IPS DF 4.7 (cell line): Measurements from ENCODE around the gene MORN5.

Experiments
- DNase-seq: peaks from one replicate; pipeline ENCODE4 v3.0.0-alpha.2; 2013; ENCODE audit warnings: low spot score; ENCODE audit errors: extremely low read depth

MORN5 gene

DNA sequence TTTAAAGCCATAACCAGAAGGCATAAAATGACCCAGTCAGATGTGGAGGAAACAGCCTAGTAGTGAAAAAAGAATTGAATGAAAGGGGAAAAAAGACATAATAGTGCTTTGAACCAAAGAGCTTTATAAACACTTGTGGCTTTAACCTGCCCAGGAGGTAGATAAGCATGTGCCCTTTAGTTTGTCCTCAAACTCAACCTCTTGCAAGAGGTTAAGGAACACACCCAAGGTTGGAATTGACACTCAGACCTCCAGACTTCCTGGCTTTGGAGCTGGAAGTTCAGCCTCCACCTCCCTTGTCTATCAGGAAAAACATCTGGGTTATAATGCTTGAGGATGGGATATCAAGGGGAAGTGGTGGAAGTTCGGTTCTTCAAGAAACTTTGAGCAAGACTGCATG, 16.4 kb upstream of the MORN5 start:
- DNase-seq, result no peak

DNA sequence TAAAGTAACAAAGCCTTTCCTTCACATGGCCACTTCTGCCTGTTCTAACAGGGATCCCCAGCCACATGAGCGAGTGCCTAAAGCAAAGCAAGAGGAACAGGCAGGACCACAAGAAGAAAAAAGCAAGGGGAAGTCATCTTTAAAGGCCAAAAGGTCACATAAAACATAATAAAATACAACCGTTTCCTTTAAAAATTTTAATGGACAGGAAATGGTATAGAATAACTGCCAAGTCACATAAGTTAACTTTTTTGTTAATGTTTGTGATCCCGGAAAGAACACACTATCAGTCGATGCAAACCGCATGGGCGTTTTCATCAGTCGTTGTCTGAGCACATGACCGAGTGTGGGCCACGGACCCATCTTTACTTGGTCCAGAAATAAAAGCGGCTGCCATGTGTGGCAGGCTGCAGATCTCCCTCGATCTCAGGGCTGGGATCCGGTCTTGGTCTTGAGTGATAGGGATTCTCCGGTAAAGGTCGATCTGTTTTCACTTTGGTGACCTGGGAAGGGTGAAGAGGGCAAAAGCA, 15.8 kb upstream of the MORN5 start:
- DNase-seq, result no peak

DNA sequence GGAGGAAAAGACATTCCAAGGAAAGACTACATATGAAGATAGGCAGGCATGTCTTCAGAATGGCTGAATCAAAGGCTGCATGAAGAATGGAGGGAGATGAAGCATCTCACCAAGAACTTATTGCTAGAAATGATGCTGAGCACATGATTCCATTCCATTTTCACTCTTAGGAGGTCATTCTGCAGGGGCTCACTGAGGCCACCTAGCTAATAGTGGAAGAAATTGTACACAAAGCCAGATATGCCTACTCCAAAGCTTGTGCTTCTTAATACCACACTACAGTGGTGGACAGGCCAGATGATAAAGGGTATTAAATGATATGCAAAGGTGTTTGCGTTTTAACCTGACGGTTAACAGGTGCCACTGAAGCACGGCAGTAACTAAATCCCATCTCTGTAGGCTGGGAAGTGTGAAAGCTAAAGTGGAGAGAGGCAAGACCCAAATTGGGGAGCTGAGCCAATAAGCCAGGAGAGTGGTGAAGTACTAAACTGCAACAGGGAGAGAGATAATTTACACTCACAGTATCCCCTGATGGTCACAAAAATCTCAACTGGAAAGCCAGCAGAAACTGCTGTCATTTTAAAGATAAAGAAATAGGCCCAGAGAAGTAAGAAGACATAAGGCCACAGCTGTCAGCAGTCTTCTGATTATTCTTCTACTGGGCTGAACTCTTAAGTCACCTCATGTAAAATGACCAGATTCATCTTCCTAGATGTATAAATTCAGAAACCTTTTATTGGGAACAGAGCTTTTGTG, 14.7 kb upstream of the MORN5 start:
- DNase-seq, result no peak

DNA sequence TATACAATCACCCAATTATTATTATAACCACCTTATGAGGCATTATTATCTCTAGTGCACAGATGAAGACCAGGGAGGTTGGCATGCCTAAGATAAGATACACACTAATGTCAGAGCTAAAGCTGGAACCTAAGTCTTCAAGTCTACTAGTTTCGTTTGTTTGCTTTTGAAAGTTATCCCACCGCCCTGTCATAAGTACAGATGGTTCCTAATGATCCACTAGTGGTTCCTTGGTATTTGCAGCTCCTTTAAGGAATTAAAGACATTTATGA, 14.2 kb upstream of the MORN5 start:
- no peak for DNase-seq

DNA sequence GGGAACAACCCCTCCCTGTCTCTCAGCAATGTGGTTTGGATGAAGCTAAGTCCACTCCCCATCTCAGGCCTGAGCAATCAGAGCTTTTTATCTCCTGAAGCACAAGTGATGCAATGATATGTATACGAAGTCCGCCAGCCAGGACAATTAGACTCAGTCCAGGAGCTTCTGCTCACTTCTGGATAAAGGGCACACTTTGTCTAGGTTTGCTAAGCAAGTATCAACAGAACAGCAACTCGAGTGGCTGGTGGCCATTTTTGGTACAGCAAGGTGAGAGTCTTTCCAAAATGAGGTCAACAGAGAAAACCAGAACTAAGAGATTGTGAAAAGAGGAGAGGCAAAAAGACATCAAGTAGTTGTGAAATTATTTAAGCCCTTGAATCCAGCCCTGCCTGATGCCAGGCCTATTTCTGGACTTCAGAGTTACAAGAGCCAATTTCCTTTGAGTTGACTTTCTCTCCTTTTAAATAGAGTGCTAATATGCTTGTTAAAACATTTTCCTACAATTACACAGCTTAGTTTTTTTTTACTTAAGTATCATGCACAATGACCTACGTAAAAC, 8.4 kb upstream of the MORN5 start:
- no peak for DNase-seq

DNA sequence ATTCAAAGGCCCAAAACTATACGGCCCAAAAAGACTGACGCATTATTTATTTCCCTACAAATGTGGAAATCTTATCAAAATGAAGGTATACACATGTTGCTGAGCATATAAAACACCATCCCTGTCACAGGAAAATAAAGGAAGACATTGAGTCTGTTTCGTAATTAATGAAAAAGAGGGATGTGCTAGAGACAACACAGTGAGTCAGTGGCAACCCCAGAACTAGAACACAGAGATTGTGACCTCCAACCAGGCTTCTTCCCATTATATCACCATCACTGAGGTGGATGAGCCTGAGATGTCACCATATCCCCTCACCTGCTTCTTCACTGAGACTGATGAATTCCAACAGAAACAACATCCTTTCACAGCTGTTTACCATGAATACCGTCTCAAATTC, 3.9 kb upstream of the MORN5 start:
- DNase-seq, result no peak

DNA sequence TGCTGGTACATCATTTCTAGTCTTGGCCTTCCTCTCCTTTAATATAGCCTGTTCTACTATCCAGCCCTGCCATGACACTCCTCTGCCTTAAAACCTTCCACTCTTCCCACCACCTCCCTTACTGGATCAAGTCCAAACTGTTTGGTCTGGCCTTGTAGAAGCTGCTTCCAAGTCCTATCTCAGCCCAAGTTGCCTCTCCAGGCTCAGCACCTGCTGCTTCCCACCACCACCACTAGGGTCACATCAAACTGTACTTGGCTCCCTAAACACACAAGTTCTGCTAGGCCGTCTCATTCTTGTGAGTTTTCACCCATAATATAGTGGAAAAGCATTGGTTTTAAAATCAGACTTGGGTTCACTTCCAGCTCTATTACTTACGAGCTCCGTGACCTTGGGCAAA, 1.5 kb upstream of the MORN5 start:
- DNase-seq, result no peak

DNA sequence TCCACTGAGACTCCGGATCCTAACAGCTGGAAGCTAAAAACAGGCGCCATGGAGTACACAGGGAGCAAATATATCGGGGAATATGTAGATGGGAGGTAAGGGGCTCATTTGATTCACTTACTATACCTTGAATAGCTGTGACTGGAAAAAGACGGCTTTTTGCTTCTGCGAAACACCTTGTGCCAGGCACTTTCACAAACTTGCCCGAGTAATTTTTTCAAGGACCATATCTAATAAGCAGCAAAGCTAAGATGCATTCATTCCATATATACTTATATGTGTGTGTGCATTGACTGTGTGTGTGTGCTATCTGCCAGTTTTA, 178 bp downstream of the MORN5 start:
- no peak for DNase-seq

DNA sequence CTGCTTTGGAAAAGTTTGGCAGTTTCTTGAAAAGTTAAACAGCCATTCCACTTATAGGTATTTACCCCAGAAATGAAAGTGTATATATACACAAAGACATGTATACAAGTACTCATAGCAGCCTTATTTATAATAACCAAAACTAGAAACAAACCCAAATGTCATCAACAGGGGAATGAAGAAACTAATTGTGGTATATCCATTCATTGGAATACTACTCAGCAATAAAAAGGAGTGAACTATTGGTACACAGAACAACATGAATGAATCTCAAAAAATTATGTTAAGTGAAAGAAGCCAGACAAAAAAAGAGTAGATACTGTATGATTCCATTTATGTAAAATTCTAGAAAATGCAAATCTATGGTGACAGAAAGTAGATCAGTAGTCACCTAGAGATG, 2.7 kb downstream of the MORN5 start:
- no peak for DNase-seq

DNA sequence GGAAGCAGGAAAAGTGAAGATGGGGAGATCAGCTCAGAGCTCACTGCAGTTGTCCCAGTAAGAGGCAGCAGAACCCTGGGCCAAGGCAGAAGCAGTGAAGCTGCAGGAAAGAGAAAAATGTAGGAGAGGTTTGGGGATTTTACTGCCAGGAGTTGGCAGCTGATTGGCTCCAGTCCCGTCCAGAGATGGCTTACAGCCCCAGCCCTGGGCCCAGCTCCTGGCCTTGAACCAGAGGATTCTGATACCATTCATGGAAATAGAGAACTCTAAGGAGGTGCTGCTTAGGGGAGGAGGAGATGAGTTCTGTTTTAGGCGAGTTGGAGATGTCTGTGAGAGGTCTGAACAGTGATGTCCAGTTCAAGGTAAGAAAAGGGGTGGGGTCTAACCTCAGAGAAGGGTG, 4.6 kb downstream of the MORN5 start:
- DNase-seq, result no peak

DNA sequence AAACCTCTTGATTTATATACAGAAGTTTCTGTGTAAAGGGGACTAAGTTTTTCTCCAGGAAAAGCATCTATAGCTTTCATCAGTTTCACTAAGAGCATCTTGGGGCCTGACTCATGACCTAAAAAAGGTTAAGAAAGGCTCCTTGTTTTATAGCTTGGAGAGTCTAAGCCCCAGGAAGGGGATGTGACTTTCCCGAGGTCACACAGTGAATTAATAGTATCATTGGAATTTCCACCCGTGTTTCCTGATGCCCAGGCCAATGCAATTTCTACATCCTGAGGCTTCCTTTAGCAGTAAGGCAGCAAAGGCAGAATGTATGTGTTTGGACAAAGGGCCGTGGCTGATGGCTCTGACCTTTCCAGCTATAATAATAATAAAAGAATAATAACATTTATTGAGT, 8.6 kb downstream of the MORN5 start:
- no peak for DNase-seq

DNA sequence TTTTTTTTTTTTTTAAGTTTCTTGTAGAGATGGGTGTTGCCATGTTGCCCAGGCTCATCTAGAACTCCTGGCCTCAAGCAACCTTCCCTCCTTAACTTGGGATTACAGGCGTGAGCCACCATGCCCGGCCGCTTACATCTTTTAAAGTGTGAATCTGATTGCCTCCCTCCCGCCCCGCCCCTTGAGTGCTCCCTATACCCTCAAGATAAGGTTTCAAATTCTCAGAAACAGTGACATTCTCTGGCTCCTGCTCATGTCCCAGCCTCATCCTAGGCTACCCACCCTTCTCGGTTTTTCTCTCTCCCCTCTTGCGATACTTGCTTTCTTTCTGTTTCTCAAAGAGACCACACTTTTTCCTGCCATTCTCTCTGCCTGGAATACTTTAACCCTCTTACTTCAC, 12.4 kb downstream of the MORN5 start:
- DNase-seq, result no peak

DNA sequence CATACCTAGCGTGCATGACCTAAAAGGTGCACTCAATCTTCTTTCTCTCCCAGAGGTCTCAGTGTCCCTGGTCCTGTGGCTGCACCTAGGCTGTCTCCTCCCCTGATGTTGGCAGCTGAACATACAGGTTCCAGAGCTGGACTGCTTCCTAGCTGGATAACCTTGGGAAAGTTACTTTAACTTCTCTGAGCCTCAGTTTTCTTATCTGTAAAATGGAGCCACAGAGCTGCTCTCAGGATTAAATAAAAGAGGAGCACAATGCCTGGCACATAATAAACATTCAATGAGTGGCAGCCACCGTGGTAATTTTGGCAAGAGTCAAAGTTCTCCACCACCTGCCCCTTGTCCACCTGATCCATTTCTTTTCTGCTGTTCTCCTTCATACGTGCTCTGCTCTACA, 14.0 kb downstream of the MORN5 start:
- no peak for DNase-seq

DNA sequence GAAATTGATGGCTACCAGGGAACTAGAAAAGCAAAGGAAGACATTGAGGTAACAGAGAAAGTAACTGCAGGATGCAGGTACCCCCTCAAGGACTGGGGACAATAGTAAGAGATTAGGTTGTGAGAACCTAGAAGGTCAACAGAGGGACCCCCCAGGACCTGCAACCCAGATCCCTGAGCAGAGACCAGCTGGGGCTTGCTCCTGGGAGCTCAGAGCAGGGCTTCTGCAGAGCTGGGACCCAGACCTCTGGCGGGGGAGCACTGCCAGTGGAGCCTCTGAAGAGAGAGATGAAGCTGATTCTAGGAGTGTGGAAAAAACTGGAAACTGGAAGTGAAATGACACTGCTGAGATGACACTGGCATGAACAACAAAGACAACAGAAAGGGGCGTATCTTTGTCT, 17.2 kb downstream of the MORN5 start:
- DNase-seq, result no peak

DNA sequence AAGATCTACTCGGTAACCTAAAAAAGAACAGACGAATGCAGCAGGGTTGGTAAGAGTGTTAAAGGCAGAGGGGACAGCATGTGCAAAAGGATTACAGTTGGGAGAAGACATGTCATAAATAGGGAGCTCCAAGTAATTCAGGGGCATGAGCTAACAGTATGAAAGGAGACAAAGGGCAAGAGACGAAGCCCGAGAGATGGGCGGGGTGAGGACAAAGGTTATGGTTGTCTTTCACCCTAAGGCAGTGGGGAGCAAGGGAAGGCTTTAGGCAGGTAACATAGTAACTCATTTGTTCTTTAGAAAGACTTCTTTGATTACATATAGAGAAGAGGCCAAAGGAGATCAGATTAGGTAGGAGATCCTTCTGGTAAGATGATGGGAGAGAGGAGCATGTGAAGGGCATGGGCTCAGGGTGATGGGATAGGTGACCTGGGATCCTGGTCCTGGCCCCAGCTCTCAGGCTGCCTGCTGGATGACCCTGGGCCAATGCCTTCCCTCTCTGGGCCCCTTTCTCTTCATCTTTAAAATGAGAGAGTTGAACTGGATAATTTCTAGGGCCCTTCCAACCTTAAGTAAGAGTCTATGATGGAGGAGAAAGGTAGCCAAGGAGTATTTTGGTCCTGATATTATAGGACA, 19.5 kb downstream of the MORN5 start:
- DNase-seq, result no peak

DNA sequence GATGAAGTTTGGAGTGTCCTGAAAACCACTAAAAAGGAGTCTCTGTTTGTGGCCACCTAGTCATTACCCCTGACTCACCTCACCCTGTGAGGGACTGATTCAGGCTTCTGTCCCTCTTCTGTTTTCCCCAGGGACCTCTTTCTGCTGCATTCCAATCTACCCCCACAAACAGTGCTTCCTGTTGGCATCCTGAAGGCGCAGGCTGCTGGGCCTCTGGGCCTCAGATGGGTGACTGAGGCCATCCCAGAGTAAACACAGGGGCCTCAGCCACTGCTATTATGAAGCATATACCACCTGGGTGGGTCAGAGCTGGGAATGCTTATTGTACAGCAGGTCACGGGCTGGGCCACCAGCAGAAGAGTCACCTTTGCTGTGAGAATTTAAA, 20.0 kb downstream of the MORN5 start:
- DNase-seq, result no peak

DNA sequence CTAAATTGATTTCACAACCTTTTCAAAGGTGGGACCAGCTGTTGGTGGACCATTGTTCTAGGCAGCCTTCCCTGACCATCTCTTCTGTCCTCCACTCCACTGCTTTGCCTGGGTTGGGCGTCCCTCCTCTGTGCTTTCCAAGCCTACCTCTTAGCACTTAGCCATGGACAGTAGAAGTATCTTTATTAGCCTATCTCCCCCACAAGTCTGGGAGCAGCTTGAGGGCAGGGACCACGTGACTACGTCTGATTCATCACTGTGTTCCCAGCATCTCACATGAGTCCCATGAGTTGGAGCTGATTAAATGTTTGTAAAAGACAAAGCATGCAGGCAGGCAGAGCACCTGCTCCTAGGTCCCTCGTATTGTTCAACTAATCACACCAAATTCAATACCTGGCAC, 20.9 kb downstream of the MORN5 start:
- DNase-seq, result no peak

DNA sequence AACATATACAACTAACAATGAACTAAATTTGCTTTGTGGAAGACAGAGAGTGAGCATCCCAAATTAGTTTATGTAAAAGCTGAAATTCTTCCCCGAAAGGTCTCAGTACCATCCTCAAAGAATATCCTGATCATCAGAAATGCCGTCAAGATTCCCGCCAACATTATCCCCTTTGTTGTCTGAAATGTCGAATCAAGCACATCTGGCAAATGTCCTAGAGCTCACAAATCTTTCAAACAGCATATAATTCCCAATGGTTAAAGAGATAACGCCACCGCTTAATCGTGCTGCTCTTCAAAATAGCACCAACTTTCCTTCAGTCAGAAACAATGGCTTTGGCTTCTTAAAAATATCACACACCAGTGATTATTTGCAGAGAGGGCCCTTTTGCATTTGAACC, 23.8 kb downstream of the MORN5 start:
- no peak for DNase-seq

DNA sequence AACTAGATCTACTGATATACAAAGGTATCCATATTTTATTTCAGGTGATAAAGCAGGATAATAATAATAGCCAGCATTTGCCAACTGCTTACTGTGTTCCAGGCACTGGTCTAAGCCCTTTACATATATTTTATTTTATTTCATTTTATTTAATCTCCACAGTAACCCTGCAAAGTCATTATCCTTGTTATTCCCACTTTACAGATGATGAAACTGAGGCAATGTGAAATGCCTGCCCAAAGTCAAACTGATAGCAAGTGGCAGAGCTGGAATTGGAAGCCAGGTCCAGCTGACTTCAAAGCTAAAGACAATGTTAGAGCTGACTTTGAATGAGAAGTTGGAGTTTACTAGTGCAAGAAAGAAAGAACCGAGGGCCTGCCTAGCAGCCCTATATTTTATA, 24.8 kb downstream of the MORN5 start:
- DNase-seq, result no peak

DNA sequence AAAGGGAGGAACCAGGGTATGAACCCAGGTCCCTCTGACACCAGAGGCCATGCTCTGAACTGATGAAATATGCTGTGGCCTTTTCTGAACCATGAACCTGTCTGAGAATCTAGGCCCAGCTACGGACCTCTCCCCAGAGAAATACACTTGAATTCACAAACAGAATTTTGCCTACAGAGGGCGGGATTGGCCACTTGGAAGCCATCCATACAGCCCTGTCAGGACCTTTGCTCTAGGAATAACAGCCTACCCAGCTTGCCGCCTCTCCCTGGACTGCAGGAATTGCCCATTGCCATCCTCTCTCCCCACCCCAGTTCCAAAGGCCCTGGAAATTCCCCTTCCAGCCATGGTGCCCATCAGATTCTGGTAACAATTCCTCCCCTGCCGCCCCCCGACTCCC, 26.6 kb downstream of the MORN5 start:
- DNase-seq, result no peak

DNA sequence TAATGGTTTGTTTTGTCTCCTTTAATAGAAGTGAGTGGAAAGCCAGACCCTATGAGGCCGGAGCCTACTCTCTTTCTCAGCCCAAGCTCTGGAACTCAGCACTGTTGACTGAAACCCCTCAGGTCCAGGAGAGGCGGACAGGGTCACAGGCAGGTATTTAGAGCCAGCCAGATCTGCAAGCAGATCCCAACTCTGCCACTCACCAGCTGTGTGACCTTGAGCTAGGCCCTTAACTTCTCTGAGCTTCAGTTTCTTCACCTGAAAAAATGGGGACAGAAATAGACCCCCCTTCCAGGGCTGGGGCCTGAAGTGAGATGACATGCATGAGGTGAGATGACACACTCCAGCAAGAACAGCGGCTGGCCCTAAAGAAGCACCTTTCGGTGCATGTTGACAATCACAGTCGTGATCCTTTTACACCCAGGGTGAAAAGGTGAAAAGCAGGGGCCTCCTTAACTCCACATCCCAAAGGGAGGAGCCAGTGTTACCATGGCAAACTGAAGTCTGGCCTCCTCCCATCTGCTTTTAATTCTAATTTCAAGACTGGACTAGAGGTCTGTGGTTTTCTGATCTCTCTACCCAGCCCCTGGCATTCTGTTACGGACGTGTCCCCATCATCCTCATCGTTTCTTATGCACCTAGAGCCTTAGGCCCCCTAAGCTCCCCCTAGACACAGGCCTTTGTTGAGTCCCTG, 27.2 kb downstream of the MORN5 start:
- no peak for DNase-seq

DNA sequence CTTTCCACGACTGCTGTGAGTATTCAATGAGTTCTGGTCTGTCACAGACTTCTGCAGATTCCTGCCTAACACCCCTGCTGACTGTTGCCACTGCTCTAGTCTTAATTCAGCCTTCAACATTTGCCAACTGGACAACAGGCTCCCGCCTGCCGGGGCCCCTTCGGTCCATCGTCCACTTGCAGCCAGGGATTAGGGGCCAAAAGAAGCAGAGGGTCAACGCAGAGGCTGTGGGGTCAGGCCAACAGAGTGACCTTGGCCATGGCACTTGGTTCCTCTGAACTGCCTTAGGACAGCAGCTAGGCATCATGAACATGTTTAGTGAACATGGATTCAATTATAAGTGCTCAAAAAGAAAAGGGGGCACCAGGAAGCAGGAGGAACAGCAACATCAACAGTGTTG, 28.7 kb downstream of the MORN5 start:
- no peak for DNase-seq
